Activated CD4-positive, alpha-beta T cell treated with anti-CD3 and anti-CD28 coated beads for 1 hour (primary cell): ENCODE measurements around the gene LOXL4.
"Not testable (repeated sequence)": the region's sequence is repeated elsewhere in the genome, so short reads cannot be mapped to it uniquely, and the experiment has no call there.

Experiments
- DNase-seq: peaks from one replicate; pipeline ENCODE4 v3.0.0-alpha.2; 2020

LOXL4 gene

GRCh38 chr10:98238391-98238790 is 29.6 kb downstream of the LOXL4 start:
- no peak for DNase-seq

GRCh38 chr10:98236862-98237261 is 31.1 kb downstream of the LOXL4 start:
- DNase-seq, result no peak

GRCh38 chr10:98235846-98236245 is 32.1 kb downstream of the LOXL4 start:
- no peak for DNase-seq

- DNase-seq, result no peak
These were observed 36.6 kb downstream of the LOXL4 start for GRCh38 chr10:98231417-98231816.

GRCh38 chr10:98228266-98228665 is 39.7 kb downstream of the LOXL4 start:
- DNase-seq, result not testable (repeated sequence)

GRCh38 chr10:98227713-98228112 is 40.3 kb downstream of the LOXL4 start:
- DNase-seq, result not testable (repeated sequence)

GRCh38 chr10:98226508-98227144 is 41.4 kb downstream of the LOXL4 start:
- no peak for DNase-seq

- DNase-seq, result no peak
These were observed 43.0 kb downstream of the LOXL4 start for GRCh38 chr10:98224996-98225395.

GRCh38 chr10:98224509-98224908 is 43.5 kb downstream of the LOXL4 start:
- DNase-seq, result no peak

GRCh38 chr10:98223874-98224273 is 44.1 kb downstream of the LOXL4 start:
- no peak for DNase-seq

GRCh38 chr10:98217801-98218200 is 50.2 kb downstream of the LOXL4 start:
- no peak for DNase-seq

- DNase-seq, result no peak
These were observed 52.6 kb downstream of the LOXL4 start for GRCh38 chr10:98215373-98215772.

GRCh38 chr10:98213740-98214139 is 54.3 kb downstream of the LOXL4 start:
- DNase-seq, result no peak

- no peak for DNase-seq
These were observed 55.8 kb downstream of the LOXL4 start for GRCh38 chr10:98212196-98212595.

- no peak for DNase-seq
These were observed 58.6 kb downstream of the LOXL4 start for GRCh38 chr10:98209441-98209840.

- DNase-seq, result no peak
These were observed 59.1 kb downstream of the LOXL4 start for GRCh38 chr10:98208925-98209324.

- DNase-seq, result no peak
These were observed 62.6 kb downstream of the LOXL4 start for GRCh38 chr10:98205351-98205750.

GRCh38 chr10:98202378-98202777 is 65.6 kb downstream of the LOXL4 start:
- no peak for DNase-seq

- no peak for DNase-seq
These were observed 66.2 kb downstream of the LOXL4 start for GRCh38 chr10:98201760-98202159.
